ENCODE measurements around the gene TMEM184C. TPM values are rescaled to one million over a fixed set of nuclear protein-coding genes. Genes with fewer than 3 reads are reported as not detected.

Gene TMEM184C
- total RNA-seq, 2 experiments from 2014 or later, result 15.8 to 17.6 TPM

GRCh38 chr4:147633113-147633512, 15.9 kb downstream of the TMEM184C start:
- H3K79me2 ChIP-seq (ENCODE audit: insufficient read depth, low read depth, low read length), result no peaks in the 10 kb centered on the region
- peaks cover 98% of the 10 kb centered on the region for H3K36me3 ChIP-seq (ENCODE audit: insufficient read depth, low read length)
- no peak overlapping the region for H2AFZ ChIP-seq (ENCODE audit: low read length)
- POLR2A ChIA-PET, result interaction anchor here (1.9 kb wide), 1 partner anchor 16 kb away, joined by 5 read pairs; the partner anchor contains the start of gene TMEM184C
- H3K9me3 ChIP-seq (ENCODE audit: low read length), result no peaks in the 10 kb centered on the region; the same call in 1 of the 2 replicates
- no peaks in the 10 kb centered on the region for H3K4me1 ChIP-seq (ENCODE audit: insufficient read depth, low read length, poor library complexity, severe bottlenecking)
- DNase-seq (ENCODE audit: low spot score), result no peak
- no peaks in the 10 kb centered on the region; the same call in 1 of the 2 replicates for H3K9me2 ChIP-seq (ENCODE audit: insufficient read depth, low read length)
- no peak overlapping the region for H3K4me2 ChIP-seq (ENCODE audit: low read length)
- H3K4me3 ChIP-seq (ENCODE audit: low read depth, low read length, poor library complexity, severe bottlenecking), result no peak overlapping the region
- intact Hi-C loops (cut with micrococcal nuclease; ENCODE audit: unreplicated experiment), result no loop called here
- no peak overlapping the region for H3K27ac ChIP-seq (ENCODE audit: low read depth, low read length, poor library complexity, severe bottlenecking)
- BruUV-seq (replicated peaks), result no TSS peak
- TF ChIP-seq EZH2phosphoT487 (IDR thresholded peaks at IDR 0.05; ENCODE audit: borderline replicate concordance, low read depth, low read length) (no peak), CTCF (conservative IDR thresholded peaks at IDR 0.05; ENCODE audit: low read length) (no peak)
- CTCF ChIA-PET (ENCODE audit: unreplicated experiment), result no interaction called here
- no peaks in the 10 kb centered on the region for H4K20me1 ChIP-seq (ENCODE audit: insufficient read depth, low read length)

- no peak overlapping the region for H3K27ac ChIP-seq (ENCODE audit: low read depth, low read length, poor library complexity, severe bottlenecking)
- POLR2A ChIA-PET, result interaction anchor here (0.5 to 1.9 kb wide), 2 partner anchors 17 to 1032 kb away, joined by 4 to 5 read pairs; partner anchors contain the start of gene TMEM184C
- no peaks in the 10 kb centered on the region for H3K79me2 ChIP-seq (ENCODE audit: insufficient read depth, low read depth, low read length)
- H4K20me1 ChIP-seq (ENCODE audit: insufficient read depth, low read length), result no peaks in the 10 kb centered on the region
- TF ChIP-seq CTCF (conservative IDR thresholded peaks at IDR 0.05; ENCODE audit: low read length), result no peak
- TF ChIP-seq EZH2phosphoT487 (IDR thresholded peaks at IDR 0.05; ENCODE audit: borderline replicate concordance, low read depth, low read length), result no peak
- H3K36me3 ChIP-seq (ENCODE audit: insufficient read depth, low read length), result peaks cover 98% of the 10 kb centered on the region
- no peak overlapping the region for H3K4me3 ChIP-seq (ENCODE audit: low read depth, low read length, poor library complexity, severe bottlenecking)
- intact Hi-C loops (cut with micrococcal nuclease; ENCODE audit: unreplicated experiment), result no loop called here
- H3K9me2 ChIP-seq (ENCODE audit: insufficient read depth, low read length), result no peaks in the 10 kb centered on the region; the same call in 1 of the 2 replicates
- BruUV-seq (replicated peaks), result no TSS peak
- H3K4me1 ChIP-seq (ENCODE audit: insufficient read depth, low read length, poor library complexity, severe bottlenecking), result no peaks in the 10 kb centered on the region
- H2AFZ ChIP-seq (ENCODE audit: low read length), result no peak overlapping the region
- CTCF ChIA-PET (ENCODE audit: unreplicated experiment), result no interaction called here
- no peaks in the 10 kb centered on the region; the same call in 1 of the 2 replicates for H3K9me3 ChIP-seq (ENCODE audit: low read length)
- no peak overlapping the region for H3K4me2 ChIP-seq (ENCODE audit: low read length)
- DNase-seq (ENCODE audit: low spot score), result no peak
Observed at GRCh38 chr4:147633643-147634042, 16.4 kb downstream of the TMEM184C start.

- TF ChIP-seq CTCF (conservative IDR thresholded peaks at IDR 0.05; ENCODE audit: low read length) (no peak), EZH2phosphoT487 (IDR thresholded peaks at IDR 0.05; ENCODE audit: borderline replicate concordance, low read depth, low read length) (no peak)
- no peaks in the 10 kb centered on the region for H3K79me2 ChIP-seq (ENCODE audit: insufficient read depth, low read depth, low read length)
- no TSS peak for BruUV-seq (replicated peaks)
- no peak for DNase-seq (ENCODE audit: low spot score)
- H3K9me3 ChIP-seq (ENCODE audit: low read length), result no peaks in the 10 kb centered on the region; the same call in 1 of the 2 replicates
- H2AFZ ChIP-seq (ENCODE audit: low read length), result no peak overlapping the region
- intact Hi-C loops (cut with micrococcal nuclease; ENCODE audit: unreplicated experiment), result no loop called here
- POLR2A ChIA-PET, result interaction anchor here (0.7 kb wide), 1 partner anchor 22 kb away, joined by 3 read pairs; no protein-coding TSS in a partner anchor
- H3K4me3 ChIP-seq (ENCODE audit: low read depth, low read length, poor library complexity, severe bottlenecking), result no peak overlapping the region
- H3K4me1 ChIP-seq (ENCODE audit: insufficient read depth, low read length, poor library complexity, severe bottlenecking), result no peaks in the 10 kb centered on the region
- no peaks in the 10 kb centered on the region for H3K9me2 ChIP-seq (ENCODE audit: insufficient read depth, low read length)
- no peaks in the 10 kb centered on the region for H4K20me1 ChIP-seq (ENCODE audit: insufficient read depth, low read length)
- H3K27ac ChIP-seq (ENCODE audit: low read depth, low read length, poor library complexity, severe bottlenecking), result no peak overlapping the region
- H3K4me2 ChIP-seq (ENCODE audit: low read length), result no peak overlapping the region
- H3K36me3 ChIP-seq (ENCODE audit: insufficient read depth, low read length), result peaks cover 96% of the 10 kb centered on the region
- CTCF ChIA-PET (ENCODE audit: unreplicated experiment), result no interaction called here
Observed at GRCh38 chr4:147635348-147635747, 18.2 kb downstream of the TMEM184C start.

Measured in OCI-LY7 (cell line).